CD4-positive, alpha-beta T cell treated with Interleukin-17A for 4 hours (primary cell): ENCODE results near the gene SKIC3.

ENCODE experiments used
- DNase-seq: peaks from one replicate; pipeline ENCODE4 v3.0.0-alpha.2; 2020; ENCODE audit warnings: mixed read lengths

The SKIC3 gene

GRCh38 chr5:95530416-95530815 lies 24.4 kb downstream of the SKIC3 start:
- no peak for DNase-seq

- DNase-seq, result no peak
Observed at GRCh38 chr5:95528565-95528964, 26.2 kb downstream of the SKIC3 start.

DNA sequence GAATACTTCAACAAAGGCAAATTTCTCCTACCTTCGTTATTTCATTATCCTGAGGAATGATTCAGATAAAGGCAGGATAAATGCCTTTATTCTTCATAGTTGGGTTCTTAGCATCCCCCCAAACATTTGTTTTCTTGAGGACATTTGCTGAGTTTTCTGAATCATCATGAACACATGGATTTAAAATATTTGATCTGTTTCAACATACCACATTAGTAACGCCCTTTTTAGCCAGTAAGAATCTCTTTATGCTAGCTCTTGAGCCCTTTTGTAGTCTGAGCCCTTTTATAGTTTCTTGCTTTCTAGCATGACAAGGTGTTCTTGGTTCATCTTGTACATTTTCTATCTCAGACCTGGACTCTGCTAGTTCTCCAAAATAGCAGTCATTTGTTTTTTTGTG lies 27.9 kb downstream of the SKIC3 start:
- DNase-seq, result no peak

DNA sequence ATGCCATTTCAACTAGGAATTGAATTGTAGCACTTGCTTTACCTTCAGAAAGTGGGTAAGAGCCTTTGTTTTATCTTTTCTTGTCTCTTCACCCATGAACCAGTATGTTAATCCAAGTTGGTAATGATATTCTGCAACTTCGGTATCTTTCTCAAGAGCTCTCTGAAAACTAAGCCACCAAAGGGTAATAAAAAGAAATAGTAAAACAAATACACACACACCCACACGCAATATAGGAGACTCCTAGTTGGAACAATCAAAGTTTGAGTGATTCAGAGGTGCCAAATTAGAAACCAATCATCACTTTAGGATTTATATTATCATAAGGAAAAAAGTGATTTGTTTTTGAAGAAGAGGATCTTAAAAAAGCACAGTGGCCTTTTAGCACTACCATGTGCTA lies 30.4 kb downstream of the SKIC3 start:
- DNase-seq, result no peak

DNA sequence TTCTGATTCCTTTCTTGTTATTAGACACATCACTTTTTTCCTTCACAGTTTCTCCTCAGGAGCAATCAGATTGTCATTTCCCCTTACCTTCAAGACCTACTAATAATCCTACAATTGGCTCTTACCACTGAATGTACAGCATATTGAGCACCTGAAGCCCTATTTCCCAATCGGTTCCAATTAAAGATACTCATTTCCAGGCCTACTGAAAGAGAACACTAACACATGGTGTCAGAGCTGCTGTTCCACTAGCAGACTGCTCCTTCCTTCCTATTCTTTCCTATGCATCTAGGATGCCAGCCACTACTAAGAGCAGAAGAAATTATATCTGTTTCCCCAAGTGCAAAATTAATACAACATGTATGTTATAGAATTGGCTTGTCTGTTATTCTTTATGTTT lies 34.6 kb downstream of the SKIC3 start:
- no peak for DNase-seq

DNA sequence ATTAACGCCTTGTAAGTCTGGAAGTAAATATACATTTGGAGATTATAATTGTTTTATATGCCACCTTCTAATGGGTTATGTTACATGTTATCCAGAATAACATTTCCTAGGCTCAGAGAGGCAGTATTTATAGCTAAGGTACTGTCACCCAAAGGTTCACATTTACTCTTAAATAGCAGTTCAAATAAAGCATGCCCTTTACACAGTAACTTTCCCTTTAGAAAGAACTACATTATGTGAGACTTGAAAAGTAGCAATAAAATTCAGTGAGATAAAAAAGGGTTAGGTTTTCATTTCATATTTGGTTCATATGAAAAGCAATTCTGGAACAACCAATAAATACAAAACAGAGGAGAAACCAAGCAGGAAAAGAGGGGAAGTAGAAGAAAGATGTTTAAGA lies 35.1 kb downstream of the SKIC3 start:
- no peak for DNase-seq

GRCh38 chr5:95519151-95519550 lies 35.6 kb downstream of the SKIC3 start:
- DNase-seq, result no peak

GRCh38 chr5:95518417-95518816 lies 36.4 kb downstream of the SKIC3 start:
- DNase-seq, result no peak

DNA sequence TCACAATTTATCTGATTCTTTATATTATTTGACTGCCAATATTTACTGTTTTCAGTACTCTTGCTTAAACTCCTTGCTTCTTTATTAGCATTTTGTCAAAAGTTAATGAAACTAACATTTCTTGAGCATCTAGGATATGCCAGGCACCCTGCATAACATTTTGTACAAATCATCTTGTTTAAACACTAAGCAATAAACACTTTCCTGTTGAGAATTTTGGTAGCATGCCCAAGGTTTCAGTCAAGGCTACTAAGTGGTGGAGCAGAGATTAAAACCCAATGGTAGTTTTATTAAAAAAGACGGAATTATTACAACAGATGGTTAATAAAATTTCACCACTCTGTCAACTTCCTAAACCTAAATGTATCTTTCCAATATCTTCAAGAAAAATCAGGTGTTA lies 43.2 kb downstream of the SKIC3 start:
- DNase-seq, result no peak

DNA sequence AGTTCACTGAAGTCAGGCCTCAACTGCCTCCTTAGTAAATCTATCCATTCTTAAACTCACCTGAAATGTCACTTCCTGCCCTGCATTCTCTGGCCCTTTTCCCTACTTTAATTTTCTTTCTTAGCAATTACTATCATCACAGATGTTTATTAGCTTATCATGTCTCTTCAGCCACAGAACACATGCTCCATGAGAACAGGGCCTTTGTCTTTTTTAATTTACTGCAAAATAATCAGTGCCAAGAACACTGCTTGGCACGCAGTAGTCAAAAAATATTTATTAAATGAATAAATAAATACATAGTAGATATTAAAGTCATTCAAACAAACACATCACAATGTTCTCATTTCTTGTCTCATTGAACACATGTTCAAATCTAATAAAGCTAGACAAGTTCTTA lies 46.2 kb downstream of the SKIC3 start:
- DNase-seq, result no peak
